Activated CD4-positive, CD25-positive, alpha-beta regulatory T cell treated with anti-CD3 and anti-CD28 coated beads, Interleukin-2, amount 50 U/mL, for 72 hours (primary cell): ENCODE measurements around the gene POLR1G.

Experiments used
- DNase-seq: peaks from one replicate; pipeline ENCODE4 v3.0.0; 2021

POLR1G gene

GRCh38 chr19:45448887-45449299, 42.4 kb downstream of the POLR1G start:
- DNase-seq, result no peak

- no peak for DNase-seq
Measured at GRCh38 chr19:45450012-45450333, 43.5 kb downstream of the POLR1G start.

- no peak for DNase-seq
Measured at GRCh38 chr19:45451131-45451849, 44.8 kb downstream of the POLR1G start.

- no peak for DNase-seq
Measured at GRCh38 chr19:45451850-45452387, 45.5 kb downstream of the POLR1G start.

- DNase-seq, result peak; percentile 59
Measured at GRCh38 chr19:45455707-45456499, 49.5 kb downstream of the POLR1G start.

- DNase-seq, result no peak
Measured at GRCh38 chr19:45456500-45456815, 50.0 kb downstream of the POLR1G start.

GRCh38 chr19:45457776-45458175, 51.3 kb downstream of the POLR1G start:
- no peak for DNase-seq
